DOHH2 (cell line): Measurements from ENCODE around the gene CNTN5.

Experiments used
- CTCF ChIP-seq: fragments of 200-600 bp; sonication (generic); IDR thresholded peaks from one replicate; pipeline ENCODE4 v1.5.1; 2014; ENCODE audit warnings: antibody characterized with exemption, mild to moderate bottlenecking, low read depth, low read length; ENCODE audit not compliant: poor library complexity, severe bottlenecking
- EZH2phosphoT487 ChIP-seq: fragments of 200-600 bp; sonication (generic); IDR thresholded peaks from 2 replicates; pipeline ENCODE4 v1.6.1; 2017; ENCODE audit warnings: borderline replicate concordance, mild to moderate bottlenecking, antibody characterized with exemption, low read length, moderate library complexity, mixed read lengths

- TF ChIP-seq CTCF, result no peak
- no peak for TF ChIP-seq EZH2phosphoT487
These were observed 223.9 kb downstream of the CNTN5 start for GRCh38 chr11:99244613-99245012.
